ENCODE data around the gene NOX4.
"Not testable (repeated sequence)": the region's sequence is repeated elsewhere in the genome, so short reads cannot be mapped to it uniquely, and the experiment has no call there.

GRCh38 chr11:89281032-89281677 is 210.0 kb downstream of the NOX4 start:
- not testable (repeated sequence) for TF ChIP-seq CTCF (IDR thresholded peaks at IDR 0.05); ZFX (IDR thresholded peaks at IDR 0.05; ENCODE audit: borderline replicate concordance)

Data from 22Rv1 (cell line).